SU-DHL-6 (cell line): Measurements from ENCODE around the gene RASGRP1.

Experiments used
- H2AFZ ChIP-seq: fragments of 200-600 bp; sonication (generic); 2 replicates; pipeline ENCODE4 v1.6.1; 2014; ENCODE audit warnings: low read depth, mild to moderate bottlenecking, moderate library complexity, mixed read lengths, antibody characterized with exemption, low read length; ENCODE audit not compliant: severe bottlenecking
- H3F3A ChIP-seq: fragments of 200-600 bp; shearing (Covaris generic); 2 replicates; pipeline ENCODE4 v1.6.0; 2016; ENCODE audit warnings: antibody characterized with exemption, mild to moderate bottlenecking; ENCODE audit not compliant: insufficient read depth
- H3K27ac ChIP-seq: fragments of 200-600 bp; sonication (generic); 2 replicates; pipeline ENCODE4 v1.5.1; 2016; ENCODE audit warnings: low read depth, mild to moderate bottlenecking, low read length, moderate library complexity, mixed read lengths
- H3K27me3 ChIP-seq: fragments of 200-600 bp; sonication (generic), shearing (Covaris generic); 2 replicates; pipeline ENCODE4 v1.6.0; 2014; ENCODE audit warnings: mild to moderate bottlenecking, low read length
- H3K36me3 ChIP-seq: fragments of 200-600 bp; sonication (generic); 2 replicates; pipeline ENCODE4 v1.6.1; 2014; ENCODE audit warnings: mild to moderate bottlenecking, low read length, mixed read lengths
- H3K4me2 ChIP-seq: fragments of 300-600, 200-600 bp; shearing (Covaris generic), sonication (generic); 2 replicates; pipeline ENCODE4 v1.6.0; 2014; ENCODE audit warnings: low read length, low read depth, mild to moderate bottlenecking; ENCODE audit not compliant: poor library complexity, severe bottlenecking
- H3K4me3 ChIP-seq: fragments of 200-600 bp; sonication (generic); 2 replicates; pipeline ENCODE4 v1.5.1; 2014; ENCODE audit warnings: antibody characterized with exemption, low read length, mild to moderate bottlenecking, mixed read lengths; ENCODE audit not compliant: insufficient read depth, poor library complexity, severe bottlenecking
- H3K79me2 ChIP-seq: fragments of 200-600 bp; sonication (generic); 2 replicates; pipeline ENCODE4 v1.6.1; 2014; ENCODE audit warnings: mild to moderate bottlenecking, low read length, moderate library complexity; ENCODE audit not compliant: insufficient read depth
- H3K9ac ChIP-seq: fragments of 200-600 bp; sonication (generic); 2 replicates; pipeline ENCODE4 v1.7.0; 2014; ENCODE audit warnings: mild to moderate bottlenecking, low read length
- H3K9me2 ChIP-seq: fragments of 200-600 bp; sonication (generic); replicated peaks from 2 replicates; pipeline ENCODE4 v1.6.1; 2014; ENCODE audit warnings: low read length; ENCODE audit not compliant: insufficient read depth
- H3K9me3 ChIP-seq: fragments of 200-600 bp; sonication (generic); 2 replicates; pipeline ENCODE4 v1.6.1; 2014; ENCODE audit warnings: low read length, mixed read lengths; ENCODE audit not compliant: insufficient read depth
- H4K20me1 ChIP-seq: fragments of 200-600 bp; sonication (generic); 2 replicates; pipeline ENCODE4 v1.6.1; 2014; ENCODE audit warnings: low read depth, mild to moderate bottlenecking, antibody characterized with exemption, low read length, moderate library complexity, mixed read lengths
- EZH2phosphoT487 ChIP-seq: fragments of 200-600 bp; sonication (generic), shearing (Covaris generic); conservative IDR thresholded peaks from 2 replicates; pipeline ENCODE4 v1.6.1; 2018; ENCODE audit warnings: mild to moderate bottlenecking, antibody characterized with exemption, low read length, moderate library complexity, mixed read lengths
- TF ChIP-seq, protein P1 (sequence below): fragments of 200-600 bp; sonication (generic); IDR thresholded peaks from one replicate; pipeline ENCODE4 v1.5.1; 2017; ENCODE audit warnings: antibody characterized with exemption, mild to moderate bottlenecking, low read length, moderate library complexity; ENCODE audit not compliant: insufficient read depth, poor library complexity, severe bottlenecking

RASGRP1 gene

DNA sequence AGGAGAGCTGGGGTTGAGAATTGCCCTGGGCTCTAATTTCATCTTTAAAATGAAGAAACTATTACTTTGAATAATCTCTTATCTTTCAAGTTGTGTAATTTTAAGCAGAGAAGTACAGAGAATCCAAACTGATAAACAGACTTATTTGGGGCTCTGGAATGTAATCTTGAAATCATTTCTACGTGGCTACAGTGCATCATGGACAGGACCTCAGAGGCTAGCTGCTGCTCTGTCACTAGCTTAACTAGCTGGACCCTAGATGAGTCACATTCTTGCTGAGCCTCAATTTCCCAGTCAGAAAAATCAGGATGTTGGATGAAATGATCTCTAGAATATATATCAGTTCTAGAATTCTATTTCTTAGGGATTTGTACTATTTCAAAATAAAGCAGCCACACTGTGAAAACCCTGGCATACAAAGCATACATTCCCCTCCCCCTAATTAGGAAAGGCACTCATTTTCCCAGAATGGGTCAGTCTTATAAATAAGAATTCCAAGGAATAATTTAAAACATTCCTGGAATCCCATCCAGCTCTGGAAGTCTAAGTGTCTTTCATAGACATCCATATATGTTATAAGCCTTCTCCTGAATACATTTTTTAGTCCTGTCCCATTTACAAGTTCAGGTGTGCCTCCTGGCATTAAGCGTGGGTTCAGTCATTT, 47.2 kb downstream of the RASGRP1 start:
- no peaks in the 10 kb centered on the region for H3K9me3 ChIP-seq
- no peaks in the 10 kb centered on the region for H3K79me2 ChIP-seq
- H3K9ac ChIP-seq = no peak overlapping the region
- no peak overlapping the region for H3K4me2 ChIP-seq
- no peak overlapping the region for H3K4me3 ChIP-seq
- H3K27ac ChIP-seq = no peak overlapping the region
- TF ChIP-seq, protein P1, sequence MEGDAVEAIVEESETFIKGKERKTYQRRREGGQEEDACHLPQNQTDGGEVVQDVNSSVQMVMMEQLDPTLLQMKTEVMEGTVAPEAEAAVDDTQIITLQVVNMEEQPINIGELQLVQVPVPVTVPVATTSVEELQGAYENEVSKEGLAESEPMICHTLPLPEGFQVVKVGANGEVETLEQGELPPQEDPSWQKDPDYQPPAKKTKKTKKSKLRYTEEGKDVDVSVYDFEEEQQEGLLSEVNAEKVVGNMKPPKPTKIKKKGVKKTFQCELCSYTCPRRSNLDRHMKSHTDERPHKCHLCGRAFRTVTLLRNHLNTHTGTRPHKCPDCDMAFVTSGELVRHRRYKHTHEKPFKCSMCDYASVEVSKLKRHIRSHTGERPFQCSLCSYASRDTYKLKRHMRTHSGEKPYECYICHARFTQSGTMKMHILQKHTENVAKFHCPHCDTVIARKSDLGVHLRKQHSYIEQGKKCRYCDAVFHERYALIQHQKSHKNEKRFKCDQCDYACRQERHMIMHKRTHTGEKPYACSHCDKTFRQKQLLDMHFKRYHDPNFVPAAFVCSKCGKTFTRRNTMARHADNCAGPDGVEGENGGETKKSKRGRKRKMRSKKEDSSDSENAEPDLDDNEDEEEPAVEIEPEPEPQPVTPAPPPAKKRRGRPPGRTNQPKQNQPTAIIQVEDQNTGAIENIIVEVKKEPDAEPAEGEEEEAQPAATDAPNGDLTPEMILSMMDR = no peak
- no peak for TF ChIP-seq EZH2phosphoT487
- H3F3A ChIP-seq = no peaks in the 10 kb centered on the region
- H3K9me2 ChIP-seq = no peaks in the 10 kb centered on the region
- H4K20me1 ChIP-seq = no peaks in the 10 kb centered on the region
- H2AFZ ChIP-seq = no peak overlapping the region
- H3K27me3 ChIP-seq = no peaks in the 10 kb centered on the region
- no peaks in the 10 kb centered on the region for H3K36me3 ChIP-seq

DNA sequence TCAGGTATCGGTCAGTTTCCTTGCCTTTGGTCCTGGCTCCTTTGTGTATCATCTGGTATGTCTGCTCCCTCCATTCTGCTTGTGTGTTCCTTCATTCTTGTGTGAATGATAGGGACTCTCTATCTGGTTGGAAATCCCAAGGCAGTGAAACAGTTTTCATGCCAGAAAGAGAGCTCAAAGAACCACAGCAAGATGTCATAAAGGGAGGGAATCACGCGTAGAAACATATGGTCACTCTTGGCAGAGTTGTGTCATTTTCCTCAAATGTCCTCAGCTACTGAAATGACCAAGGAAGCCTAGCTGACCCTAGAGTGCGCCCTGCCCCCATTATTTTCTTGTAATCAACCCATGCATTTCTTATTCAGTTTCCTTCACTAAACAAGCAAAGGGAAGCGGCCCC, 48.0 kb downstream of the RASGRP1 start:
- H2AFZ ChIP-seq = no peak overlapping the region
- H3K4me2 ChIP-seq = no peak overlapping the region
- H3K27me3 ChIP-seq = no peaks in the 10 kb centered on the region
- no peak for TF ChIP-seq EZH2phosphoT487
- TF ChIP-seq, protein P1 = no peak
- H3K36me3 ChIP-seq = no peaks in the 10 kb centered on the region
- no peak overlapping the region for H3K4me3 ChIP-seq
- no peak overlapping the region for H3K9ac ChIP-seq
- no peaks in the 10 kb centered on the region for H3K9me3 ChIP-seq
- H4K20me1 ChIP-seq = no peaks in the 10 kb centered on the region
- no peaks in the 10 kb centered on the region for H3K79me2 ChIP-seq
- H3K27ac ChIP-seq = no peak overlapping the region
- H3K9me2 ChIP-seq = no peaks in the 10 kb centered on the region
- no peaks in the 10 kb centered on the region for H3F3A ChIP-seq

DNA sequence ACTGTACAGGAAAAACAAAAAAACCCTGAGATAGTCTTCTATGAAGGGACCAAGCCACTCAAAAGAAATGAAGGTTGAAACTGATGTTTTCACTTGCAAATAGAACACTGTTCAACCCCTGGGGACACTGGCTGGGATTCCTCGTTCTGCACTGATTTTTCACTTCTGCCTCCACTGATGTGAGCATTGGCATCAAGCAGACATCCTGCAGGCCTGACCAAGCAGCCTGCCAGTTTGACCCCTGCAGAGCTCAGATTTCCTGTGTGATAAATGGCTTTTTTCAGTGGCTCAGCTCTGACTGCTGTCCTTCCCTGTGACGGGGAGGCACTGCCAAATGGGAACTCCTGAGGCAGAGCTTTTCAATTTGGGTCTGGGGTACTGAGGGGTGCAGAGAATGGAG, 50.0 kb downstream of the RASGRP1 start:
- TF ChIP-seq, protein P1 = no peak
- Histone ChIP-seq H3K27me3 (no peaks in the 10 kb centered on the region), H2AFZ (no peak overlapping the region), H3K9ac (no peak overlapping the region), H3K36me3 (no peaks in the 10 kb centered on the region), H3K4me3 (no peak overlapping the region), H4K20me1 (no peaks in the 10 kb centered on the region), H3F3A (no peaks in the 10 kb centered on the region), H3K4me2 (no peak overlapping the region), H3K9me3 (no peaks in the 10 kb centered on the region), H3K9me2 (no peaks in the 10 kb centered on the region), H3K79me2 (no peaks in the 10 kb centered on the region), H3K27ac (no peak overlapping the region)

DNA sequence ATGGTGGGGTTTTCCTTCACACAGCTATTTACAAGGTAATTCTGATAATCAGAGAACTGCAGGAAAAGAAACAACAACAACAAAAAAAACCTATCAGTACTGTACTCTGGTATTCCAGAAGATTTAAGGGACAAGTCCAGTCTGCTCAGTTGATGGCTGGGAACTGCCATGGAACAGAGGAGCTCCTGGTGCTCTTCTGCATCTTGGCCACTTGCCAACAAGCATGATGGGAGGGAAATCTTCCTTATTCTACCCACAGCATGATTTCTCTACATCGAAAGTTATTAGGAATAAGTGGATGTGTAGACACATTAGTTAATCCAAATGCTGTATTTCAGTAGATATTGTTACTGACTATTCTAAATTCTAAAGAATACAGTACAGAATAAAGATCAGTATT, 51.7 kb downstream of the RASGRP1 start:
- Histone ChIP-seq H3K9ac (no peak overlapping the region), H3K79me2 (no peaks in the 10 kb centered on the region), H4K20me1 (no peaks in the 10 kb centered on the region), H3K9me2 (no peaks in the 10 kb centered on the region), H3K27me3 (no peaks in the 10 kb centered on the region), H3K4me2 (no peak overlapping the region), H3K9me3 (no peaks in the 10 kb centered on the region), H3K36me3 (no peaks in the 10 kb centered on the region), H3F3A (no peaks in the 10 kb centered on the region), H3K4me3 (no peak overlapping the region), H2AFZ (no peak overlapping the region), H3K27ac (no peak overlapping the region)
- TF ChIP-seq, protein P1 = no peak
- TF ChIP-seq EZH2phosphoT487 = no peak
